ENCODE measurements around the gene GPR162. TPM values are rescaled to one million over a fixed set of nuclear protein-coding genes. Genes with fewer than 3 reads are reported as not detected.

Gene GPR162
- total and polyA plus RNA-seq, 5 donors, result 6.8 to 10.9 (median 8.1) TPM

DNA sequence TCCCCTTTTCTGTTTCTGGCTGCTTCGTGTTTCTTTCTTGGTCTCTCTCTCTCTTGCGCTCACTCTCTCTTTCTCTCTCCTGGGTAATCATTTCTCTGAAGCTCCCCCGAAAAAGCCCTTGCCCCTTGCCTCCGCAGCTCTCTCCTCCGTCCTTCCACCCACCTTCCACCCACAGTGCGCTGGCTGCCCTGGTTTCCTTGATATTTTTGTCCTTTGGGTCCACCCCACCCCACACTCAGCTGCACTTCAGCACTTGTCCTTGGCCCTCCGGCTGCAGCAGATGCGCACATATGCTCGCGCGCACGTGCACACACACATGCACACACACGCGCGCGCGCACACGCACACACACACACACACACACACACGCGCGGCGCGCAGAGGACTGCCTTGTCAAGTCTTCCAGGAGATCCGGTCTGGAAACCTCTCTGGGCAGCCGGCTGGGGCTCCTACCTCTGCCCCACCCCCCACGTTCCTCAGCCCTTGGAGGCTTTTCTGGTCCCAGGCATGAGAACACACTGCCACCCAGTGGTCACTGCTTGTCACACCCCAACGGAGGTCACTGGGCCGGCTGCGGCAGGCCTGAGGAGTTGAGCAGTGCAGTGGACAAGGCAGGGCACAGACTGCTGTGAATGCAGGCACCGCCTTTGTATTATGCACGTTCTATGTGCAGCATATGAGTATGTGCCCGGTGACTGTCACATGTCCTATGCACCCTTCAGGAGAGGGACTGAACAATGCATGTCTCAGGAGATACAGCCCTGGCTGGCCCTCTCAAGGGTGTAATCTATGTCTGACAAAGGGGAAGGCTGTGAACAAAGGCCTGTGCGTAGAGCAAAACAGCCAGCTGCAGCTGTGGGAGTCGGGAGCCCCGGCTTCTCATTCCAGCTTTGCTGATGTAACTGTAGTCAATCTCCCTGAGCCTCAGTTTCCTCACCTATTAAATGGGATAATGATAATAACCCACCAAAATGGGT lies 42.8 kb upstream of the GPR162 start:
- 3% methylated on average over 35 of the region's 35 CpGs for WGBS
- DNase-seq (peak; percentile 95 to 97 (median 96)), ATAC-seq (peak; percentile 96)
- intact Hi-C loops (cut with DNase I), result loop anchor here in 1 of 4 donors (2.0 kb wide), 1 partner anchor 24 kb away; no protein-coding TSS in a partner anchor
- Histone ChIP-seq H3K4me1 (ENCODE audit: control insufficient read depth, insufficient read depth, low read length) (no peaks in the 10 kb centered on the region), H3K27me3 (ENCODE audit: control insufficient read depth, insufficient read depth) (no peaks in the 10 kb centered on the region), H3K27ac (ENCODE audit: low read length) (peak overlapping the region; percentile 2), H3K4me3 (ENCODE audit: low read length) (peak overlapping the region; percentile 15), H3K9me3 (ENCODE audit: control insufficient read depth, low read length) (no peaks in the 10 kb centered on the region)

DNA sequence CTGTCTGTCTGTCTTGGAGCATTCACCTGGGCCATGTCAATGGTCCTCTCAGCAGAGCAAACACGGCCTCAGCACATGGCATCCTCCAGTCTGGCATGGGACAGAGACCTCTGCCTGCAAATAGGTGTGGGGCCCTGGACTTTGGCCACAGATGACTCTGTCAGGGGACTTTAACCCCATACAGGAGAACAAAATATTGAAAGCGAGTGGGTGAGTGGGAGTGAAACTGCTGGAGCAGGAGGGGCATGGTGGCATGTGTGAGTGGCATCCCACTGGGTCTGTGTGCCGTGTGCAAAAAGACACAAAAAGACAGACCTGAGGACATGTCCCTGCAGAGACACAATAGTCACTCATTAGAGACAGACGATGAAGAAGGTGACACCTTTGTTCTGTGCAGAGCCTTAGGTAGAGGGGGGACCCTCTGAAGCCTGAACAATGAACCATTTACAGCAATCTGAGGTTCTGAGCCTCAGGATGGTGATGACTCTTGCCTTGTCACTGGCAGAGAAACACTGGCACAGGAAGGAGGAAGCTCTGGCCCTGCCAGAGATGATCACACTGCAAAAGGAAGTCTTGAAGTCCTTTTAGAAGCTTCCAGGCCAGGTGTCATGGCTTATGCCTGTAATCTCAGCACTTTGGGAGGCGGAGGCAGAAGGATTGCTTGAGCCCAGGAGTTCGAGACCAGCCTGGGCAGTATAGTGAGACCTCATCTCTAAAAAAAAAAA lies 41.8 kb upstream of the GPR162 start:
- intact Hi-C loops (cut with DNase I), result loop anchor here in 1 of 4 donors (2.0 to 10.0 kb wide), 2 partner anchors 25 to 45 kb away; no protein-coding TSS in a partner anchor
- Histone ChIP-seq H3K4me3 (ENCODE audit: low read length) (no peak overlapping the region), H3K27me3 (ENCODE audit: control insufficient read depth, insufficient read depth) (no peaks in the 10 kb centered on the region), H3K27ac (ENCODE audit: low read length) (no peak overlapping the region), H3K9me3 (ENCODE audit: control insufficient read depth, low read length) (no peaks in the 10 kb centered on the region), H3K4me1 (ENCODE audit: control insufficient read depth, insufficient read depth, low read length) (no peaks in the 10 kb centered on the region)
- no peak for ATAC-seq
- WGBS, result 94% methylated on average over 6 of the region's 6 CpGs
- DNase-seq, result no peak

DNA sequence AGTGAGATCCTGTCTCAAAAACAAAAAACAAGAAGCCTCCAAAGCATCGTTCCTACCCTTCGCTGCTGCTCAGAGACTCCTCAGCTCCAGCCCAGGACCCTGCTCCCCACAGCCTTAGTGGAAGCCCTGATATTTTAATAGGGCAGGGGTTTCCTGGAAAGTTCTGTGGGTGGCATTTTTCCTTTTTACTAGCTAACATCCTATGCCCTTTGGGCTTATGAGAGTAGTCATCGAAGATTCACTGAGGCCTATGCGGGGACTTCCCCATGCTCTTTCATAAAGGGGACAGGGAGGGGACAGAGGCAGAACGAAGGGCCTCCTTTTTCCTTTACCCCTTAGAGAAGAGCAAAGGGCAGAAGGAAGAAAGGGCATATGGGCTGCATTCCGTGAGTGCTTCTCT lies 41.0 kb upstream of the GPR162 start:
- no peaks in the 10 kb centered on the region for H3K9me3 ChIP-seq (ENCODE audit: control insufficient read depth, low read length)
- no peaks in the 10 kb centered on the region for H3K27me3 ChIP-seq (ENCODE audit: control insufficient read depth, insufficient read depth)
- H3K27ac ChIP-seq (ENCODE audit: low read length), result no peak overlapping the region
- no peak for ATAC-seq
- H3K4me1 ChIP-seq (ENCODE audit: control insufficient read depth, insufficient read depth, low read length), result no peaks in the 10 kb centered on the region
- intact Hi-C loops (cut with DNase I), result loop anchor here in 1 of 4 donors (10.0 kb wide), 1 partner anchor 46 kb away; no protein-coding TSS in a partner anchor
- 86% methylated on average over 6 of the region's 6 CpGs for WGBS
- no peak overlapping the region for H3K4me3 ChIP-seq (ENCODE audit: low read length)
- DNase-seq, result no peak

DNA sequence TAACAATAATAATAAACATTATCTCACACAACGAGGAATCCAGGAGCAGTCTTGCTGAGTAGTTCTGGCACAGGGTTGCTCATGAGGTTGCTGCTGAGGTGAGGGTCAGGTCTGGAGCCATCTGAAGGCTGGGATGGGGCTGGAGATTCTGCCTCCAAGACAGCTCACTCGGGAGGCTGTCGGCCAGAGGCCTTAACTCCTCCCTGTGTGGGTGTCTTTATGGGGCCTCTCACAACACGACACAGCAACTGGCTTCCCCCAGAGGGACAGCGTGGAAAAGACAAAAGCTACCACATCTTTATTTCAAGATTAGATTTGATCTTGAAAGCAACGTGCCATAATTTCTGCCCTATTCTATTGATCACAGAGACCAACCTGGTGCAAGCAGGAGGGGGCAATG lies 39.5 kb upstream of the GPR162 start:
- WGBS, result 70% methylated on average over 6 of the region's 6 CpGs
- no peak overlapping the region for H3K27ac ChIP-seq (ENCODE audit: low read length)
- H3K27me3 ChIP-seq (ENCODE audit: control insufficient read depth, insufficient read depth), result no peaks in the 10 kb centered on the region
- ATAC-seq (no peak), DNase-seq (no peak)
- intact Hi-C loops (cut with DNase I), result loop anchor here in 1 of 4 donors (10.0 kb wide), 1 partner anchor 47 kb away; no protein-coding TSS in a partner anchor
- H3K9me3 ChIP-seq (ENCODE audit: control insufficient read depth, low read length), result no peaks in the 10 kb centered on the region
- peaks cover 2% of the 10 kb centered on the region for H3K4me1 ChIP-seq (ENCODE audit: control insufficient read depth, insufficient read depth, low read length)
- H3K4me3 ChIP-seq (ENCODE audit: low read length), result no peak overlapping the region

DNA sequence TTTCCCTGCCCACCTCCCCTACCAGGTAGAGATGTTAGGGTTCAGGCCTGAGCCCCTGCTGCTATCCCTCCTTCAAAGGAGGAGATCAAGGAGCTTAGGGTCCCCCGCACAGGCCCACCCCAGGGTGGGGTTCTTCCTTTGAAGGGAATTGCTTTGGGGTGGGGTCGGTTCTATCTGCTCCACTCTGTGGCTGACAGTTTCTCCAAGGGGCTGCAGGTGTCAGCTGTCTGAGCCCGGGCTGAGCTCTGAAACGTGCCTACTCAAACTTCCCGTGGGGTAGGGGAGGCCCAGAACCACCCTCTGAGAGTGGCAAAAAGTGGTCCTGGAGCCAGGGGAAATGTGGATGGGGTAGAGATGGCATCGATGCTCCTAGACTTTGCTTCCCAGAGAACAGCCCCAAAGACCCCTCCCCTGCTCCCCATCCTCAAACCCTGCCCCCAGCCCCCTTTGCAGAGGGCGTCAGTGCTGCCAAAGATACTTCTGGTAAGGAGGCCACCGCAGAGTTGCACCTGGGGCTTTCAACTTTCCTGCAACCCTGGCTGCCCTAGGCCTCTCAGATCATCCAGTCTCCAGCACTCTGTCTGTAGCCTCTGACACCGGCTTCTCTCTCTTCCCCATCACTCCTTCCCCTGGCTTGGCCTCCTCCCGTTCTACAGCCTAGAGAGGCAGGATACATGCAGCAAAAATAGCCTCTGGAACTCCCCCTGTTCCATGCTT lies 38.6 kb upstream of the GPR162 start:
- intact Hi-C loops (cut with DNase I), result loop anchor here in 1 of 4 donors (10.0 kb wide), 1 partner anchor 48 kb away; no protein-coding TSS in a partner anchor
- 69% methylated on average over 10 of the region's 10 CpGs for WGBS

DNA sequence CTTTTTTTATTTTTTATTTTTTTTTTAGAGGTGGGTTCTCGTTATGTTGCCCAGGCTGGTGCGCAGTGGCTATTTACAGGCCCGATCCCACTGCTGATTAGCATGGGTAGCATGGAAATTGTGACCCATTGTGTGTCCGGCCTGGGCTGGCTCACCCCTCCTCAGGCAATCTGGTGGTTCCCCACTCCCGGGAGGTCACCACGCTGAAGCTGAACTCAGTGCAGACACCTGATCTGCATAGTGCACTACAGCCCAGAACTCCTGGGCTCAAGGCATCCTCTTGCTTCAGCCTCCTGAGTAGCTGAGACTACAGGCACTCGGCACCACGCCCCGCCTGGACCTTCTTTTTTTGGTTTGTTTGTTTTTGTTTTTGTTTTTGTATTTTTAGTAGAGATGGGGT lies 37.8 kb upstream of the GPR162 start:
- H3K4me3 ChIP-seq (ENCODE audit: low read length), result no peak overlapping the region
- no peaks in the 10 kb centered on the region for H3K27me3 ChIP-seq (ENCODE audit: control insufficient read depth, insufficient read depth)
- DNase-seq (no peak), ATAC-seq (no peak)
- WGBS, result 91% methylated on average over 9 of the region's 9 CpGs
- H3K4me1 ChIP-seq (ENCODE audit: control insufficient read depth, insufficient read depth, low read length), result peaks cover 2% of the 10 kb centered on the region
- H3K27ac ChIP-seq (ENCODE audit: low read length), result no peak overlapping the region
- intact Hi-C loops (cut with DNase I), result loop anchor here in 1 of 4 donors (10.0 kb wide), 1 partner anchor 49 kb away; no protein-coding TSS in a partner anchor
- no peaks in the 10 kb centered on the region for H3K9me3 ChIP-seq (ENCODE audit: control insufficient read depth, low read length)

More for the DNA sequence above, 38.6 kb upstream of the GPR162 start:
- Histone ChIP-seq H3K4me1 (ENCODE audit: control insufficient read depth, insufficient read depth, low read length) (peaks cover 2% of the 10 kb centered on the region), H3K27me3 (ENCODE audit: control insufficient read depth, insufficient read depth) (no peaks in the 10 kb centered on the region), H3K4me3 (ENCODE audit: low read length) (no peak overlapping the region), H3K27ac (ENCODE audit: low read length) (no peak overlapping the region), H3K9me3 (ENCODE audit: control insufficient read depth, low read length) (no peaks in the 10 kb centered on the region)
- ATAC-seq (no peak), DNase-seq (no peak)

DNA sequence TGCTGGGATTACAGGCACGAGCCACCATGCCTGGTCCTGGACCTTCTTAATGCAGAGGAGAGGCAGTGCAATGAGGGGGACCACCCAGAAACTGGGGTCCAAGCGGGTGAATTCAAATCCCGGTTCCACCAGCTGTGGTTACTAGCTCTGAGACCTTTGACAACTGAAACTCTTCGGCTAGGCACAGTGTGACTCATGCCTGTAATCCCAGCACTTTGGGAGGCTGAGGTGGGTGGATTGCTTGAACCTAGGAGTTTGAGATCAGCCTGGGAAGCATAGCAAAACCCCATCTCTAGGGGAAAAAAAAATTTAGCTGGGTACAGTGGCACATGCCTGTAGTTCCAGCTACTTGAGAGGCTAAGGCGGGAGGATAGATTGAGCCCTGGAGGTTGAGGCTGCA lies 37.3 kb upstream of the GPR162 start:
- WGBS, result 93% methylated on average over 5 of the region's 5 CpGs
- intact Hi-C loops (cut with DNase I), result loop anchor here in 1 of 4 donors (10.0 kb wide), 1 partner anchor 49 kb away; no protein-coding TSS in a partner anchor
- H3K27ac ChIP-seq (ENCODE audit: low read length), result no peak overlapping the region

DNA sequence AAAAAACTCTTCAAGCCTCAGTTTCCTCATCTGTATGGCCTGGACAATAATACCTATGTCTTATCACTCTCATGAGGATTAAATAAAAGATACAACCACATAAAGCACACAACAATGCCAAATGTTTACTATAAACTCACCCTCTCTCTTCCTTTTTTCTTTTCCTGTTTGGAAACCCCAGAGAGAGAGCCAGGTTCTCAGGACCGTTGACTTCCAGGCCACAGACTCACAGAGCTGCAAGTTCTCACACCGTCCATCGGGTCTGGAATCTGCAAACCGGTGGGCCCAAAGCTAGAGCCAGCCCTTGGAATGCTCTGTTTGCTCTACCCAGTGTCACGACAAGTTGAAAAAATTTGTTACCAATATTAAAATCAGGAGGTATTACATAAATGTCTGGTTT lies 36.9 kb upstream of the GPR162 start:
- no peak for ATAC-seq
- H3K27me3 ChIP-seq (ENCODE audit: control insufficient read depth, insufficient read depth), result no peaks in the 10 kb centered on the region
- H3K27ac ChIP-seq (ENCODE audit: low read length), result no peak overlapping the region
- no peak overlapping the region for H3K4me3 ChIP-seq (ENCODE audit: low read length)
- no peaks in the 10 kb centered on the region for H3K9me3 ChIP-seq (ENCODE audit: control insufficient read depth, low read length)
- 53% methylated on average over 5 of the region's 5 CpGs for WGBS
- intact Hi-C loops (cut with DNase I), result loop anchor here in 1 of 4 donors (10.0 kb wide), 1 partner anchor 50 kb away; no protein-coding TSS in a partner anchor
- H3K4me1 ChIP-seq (ENCODE audit: control insufficient read depth, insufficient read depth, low read length), result peaks cover 2% of the 10 kb centered on the region
- DNase-seq, result no peak

More for the DNA sequence above, 37.3 kb upstream of the GPR162 start:
- Histone ChIP-seq H3K9me3 (ENCODE audit: control insufficient read depth, low read length) (no peaks in the 10 kb centered on the region), H3K4me1 (ENCODE audit: control insufficient read depth, insufficient read depth, low read length) (peaks cover 2% of the 10 kb centered on the region), H3K27me3 (ENCODE audit: control insufficient read depth, insufficient read depth) (no peaks in the 10 kb centered on the region), H3K4me3 (ENCODE audit: low read length) (no peak overlapping the region)
- no peak for ATAC-seq
- no peak for DNase-seq

DNA sequence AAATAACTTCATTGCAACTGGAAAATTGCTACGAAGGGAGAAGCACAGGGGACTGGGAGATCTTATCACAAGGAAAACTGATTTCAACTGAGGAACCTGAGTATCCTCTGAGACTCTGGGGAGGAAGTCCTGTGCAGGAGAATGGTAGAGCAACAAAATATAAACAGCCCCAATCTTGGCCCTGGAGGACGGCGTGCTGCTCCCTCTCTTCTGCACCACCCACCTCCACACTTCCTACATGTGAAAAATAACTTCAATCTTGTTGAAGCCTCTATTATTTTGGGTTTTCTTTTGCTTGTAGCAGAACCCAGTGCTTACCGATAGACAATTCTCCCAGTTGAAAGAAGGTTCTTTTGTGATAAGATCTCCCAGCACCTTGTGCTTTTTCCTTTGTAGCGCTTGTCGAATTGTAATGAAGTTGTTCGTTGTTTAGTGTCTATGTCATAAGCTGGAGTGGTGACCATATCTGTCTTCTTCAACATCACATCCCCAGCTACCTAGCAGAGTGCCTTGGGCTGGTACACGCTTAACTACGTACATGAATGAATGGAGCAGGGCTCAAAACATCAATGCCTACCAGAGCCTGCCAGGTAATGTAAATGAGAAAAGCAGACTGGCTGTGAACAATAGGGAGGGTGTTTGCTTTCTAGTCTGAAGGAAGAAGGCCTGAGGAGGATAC lies 35.1 kb upstream of the GPR162 start:
- H3K27me3 ChIP-seq (ENCODE audit: control insufficient read depth, insufficient read depth), result no peaks in the 10 kb centered on the region
- WGBS, result 62% methylated on average over 9 of the region's 9 CpGs
- ATAC-seq (no peak), DNase-seq (no peak)
- H3K4me1 ChIP-seq (ENCODE audit: control insufficient read depth, insufficient read depth, low read length), result peaks cover 2% of the 10 kb centered on the region
- H3K27ac ChIP-seq (ENCODE audit: low read length), result no peak overlapping the region
- no peak overlapping the region for H3K4me3 ChIP-seq (ENCODE audit: low read length)
- intact Hi-C loops (cut with DNase I), result loop anchor here in 1 of 4 donors (10.0 kb wide), 1 partner anchor 52 kb away; no protein-coding TSS in a partner anchor
- no peaks in the 10 kb centered on the region for H3K9me3 ChIP-seq (ENCODE audit: control insufficient read depth, low read length)

DNA sequence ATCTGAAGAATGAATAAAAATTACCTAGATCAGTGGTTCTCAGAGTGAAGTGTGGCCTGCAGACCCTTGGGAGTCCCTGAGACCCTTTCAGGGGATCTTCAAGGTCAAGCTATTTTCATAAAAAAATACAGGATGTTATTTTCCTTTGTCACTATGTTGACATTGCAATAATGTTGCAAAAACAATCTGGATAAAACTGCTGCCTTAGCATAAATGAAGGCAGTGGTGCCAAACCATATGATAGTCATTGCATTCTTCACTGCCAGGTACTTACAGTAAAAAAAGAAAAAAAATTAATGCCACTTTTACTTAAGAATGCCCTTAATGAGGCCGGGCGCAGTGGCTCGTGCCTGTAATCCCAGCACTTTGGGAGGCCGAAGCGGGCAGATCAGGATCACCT lies 34.3 kb upstream of the GPR162 start:
- Histone ChIP-seq H3K27ac (ENCODE audit: low read length) (no peak overlapping the region), H3K9me3 (ENCODE audit: control insufficient read depth, low read length) (no peaks in the 10 kb centered on the region), H3K4me1 (ENCODE audit: control insufficient read depth, insufficient read depth, low read length) (peaks cover 2% of the 10 kb centered on the region), H3K27me3 (ENCODE audit: control insufficient read depth, insufficient read depth) (no peaks in the 10 kb centered on the region), H3K4me3 (ENCODE audit: low read length) (no peak overlapping the region)
- no peak for DNase-seq
- WGBS, result 98% methylated on average over 5 of the region's 5 CpGs
- intact Hi-C loops (cut with DNase I), result loop anchor here in 1 of 4 donors (10.0 kb wide), 1 partner anchor 53 kb away; no protein-coding TSS in a partner anchor
- no peak for ATAC-seq
